Spleen (tissue), 7 donors: Measurements from ENCODE around the gene CRACDL.

Experiments used
- POLR2A ChIP-seq, 3 donors: fragments of 450-650 bp; IDR thresholded peaks; one replicate each; pipeline ENCODE4 v1.5.1; 2017; ENCODE audit warnings: antibody characterized with exemption in 3 of 3, mild to moderate bottlenecking in 1 of 3
- POLR2AphosphoS5 ChIP-seq, 3 donors: sonication (generic); formaldehyde crosslinking; IDR thresholded peaks; one replicate each; pipeline ENCODE4 v1.5.1; 2017; ENCODE audit warnings: antibody characterized with exemption in 3 of 3
- TF ChIP-seq, protein P1 (sequence below), 11 experiments: fragments of 200-600 bp in 7 of 11; fragments of 450-650 bp in 4 of 11; sonication (generic) in 4 of 11; IDR thresholded peaks in 8 of 11; conservative IDR thresholded peaks in 3 of 11; 1 replicate in 7 of 11; 2 replicates in 4 of 11; pipeline versions ENCODE4 v1.4.0 to v1.8.0; 2016 to 2021; ENCODE audit warnings: antibody characterized with exemption in 11 of 11, inconsistent platforms in 4 of 11, mild to moderate bottlenecking in 1 of 11
- donor health status: DM: no; HTN: no; CAD: no; lungs with moderate emphysema.
- donor health status: DM: no; HTN: no; CAD: no.
- donor health status: DM: no; HTN: no; CAD: no.

DNA sequence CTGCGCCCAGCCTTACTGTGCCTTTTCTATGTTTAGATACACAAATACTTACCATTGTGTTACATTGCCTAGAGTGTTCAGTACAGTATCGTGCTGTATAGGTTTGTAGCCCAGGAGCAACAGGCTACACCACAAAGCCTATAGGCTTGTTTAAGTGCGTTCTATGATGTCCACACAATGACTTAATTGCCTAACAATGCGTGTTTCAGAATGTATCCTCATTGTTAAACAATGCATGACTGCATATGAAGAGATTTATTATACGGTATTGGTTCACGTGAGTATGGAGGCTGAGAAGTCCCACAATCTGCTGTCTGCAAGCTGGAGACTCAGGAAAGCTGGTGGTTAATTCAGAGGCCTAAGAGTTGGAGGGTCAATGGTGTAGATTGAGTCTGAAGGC, 158.9 kb downstream of the CRACDL start:
- TF ChIP-seq POLR2A (IDR thresholded peaks at IDR 0.05): no peak
- TF ChIP-seq POLR2AphosphoS5 (IDR thresholded peaks at IDR 0.05): no peak
- TF ChIP-seq, protein P1, sequence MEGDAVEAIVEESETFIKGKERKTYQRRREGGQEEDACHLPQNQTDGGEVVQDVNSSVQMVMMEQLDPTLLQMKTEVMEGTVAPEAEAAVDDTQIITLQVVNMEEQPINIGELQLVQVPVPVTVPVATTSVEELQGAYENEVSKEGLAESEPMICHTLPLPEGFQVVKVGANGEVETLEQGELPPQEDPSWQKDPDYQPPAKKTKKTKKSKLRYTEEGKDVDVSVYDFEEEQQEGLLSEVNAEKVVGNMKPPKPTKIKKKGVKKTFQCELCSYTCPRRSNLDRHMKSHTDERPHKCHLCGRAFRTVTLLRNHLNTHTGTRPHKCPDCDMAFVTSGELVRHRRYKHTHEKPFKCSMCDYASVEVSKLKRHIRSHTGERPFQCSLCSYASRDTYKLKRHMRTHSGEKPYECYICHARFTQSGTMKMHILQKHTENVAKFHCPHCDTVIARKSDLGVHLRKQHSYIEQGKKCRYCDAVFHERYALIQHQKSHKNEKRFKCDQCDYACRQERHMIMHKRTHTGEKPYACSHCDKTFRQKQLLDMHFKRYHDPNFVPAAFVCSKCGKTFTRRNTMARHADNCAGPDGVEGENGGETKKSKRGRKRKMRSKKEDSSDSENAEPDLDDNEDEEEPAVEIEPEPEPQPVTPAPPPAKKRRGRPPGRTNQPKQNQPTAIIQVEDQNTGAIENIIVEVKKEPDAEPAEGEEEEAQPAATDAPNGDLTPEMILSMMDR (IDR thresholded peaks at IDR 0.05 in 8 of 11, conservative IDR thresholded peaks at IDR 0.05 in 3 of 11): no peak
